Motor neuron (in vitro differentiated cells): Measurements from ENCODE around the gene CDC42EP1. TPM values are rescaled to one million over a fixed set of nuclear protein-coding genes. Genes with fewer than 3 reads are reported as not detected.

Experiments used
- ATAC-seq, 8 experiments: fragments of 200-7000 bp; cut with Tn5 transposase; replicated peaks in 6 of 8; 2 replicates each; pipeline ENCODE4 v1.8.0; 2021; ENCODE audit warnings: mild to moderate bottlenecking in 8 of 8, moderate library complexity in 8 of 8
- H3K27ac ChIP-seq, 2 donors: fragments of 250-450 bp; sonication (Bioruptor Pico); 2 replicates each; pipeline ENCODE4 v1.9.0; 2021; ENCODE audit warnings: antibody characterized with exemption in 2 of 2, mild to moderate bottlenecking in 2 of 2, moderate library complexity in 1 of 2
- H3K4me1 ChIP-seq, 2 donors: fragments of 250-450 bp; sonication (Bioruptor Pico); replicated peaks in 1 of 2; 2 replicates each; pipeline ENCODE4 v1.6.1; 2021; ENCODE audit warnings: antibody characterized with exemption in 2 of 2, mild to moderate bottlenecking in 2 of 2, moderate library complexity in 1 of 2
- H3K4me3 ChIP-seq, 5 donors: fragments of 250-450 bp; sonication (Bioruptor Pico); 2 replicates each; pipeline ENCODE4 v1.9.0; 2021; ENCODE audit warnings: antibody characterized with exemption in 5 of 5, mild to moderate bottlenecking in 5 of 5, moderate library complexity in 4 of 5
- WGBS, 10 experiments: fragments of 450-650 bp; shearing (Covaris generic); methylation state at CpG; one replicate each; pipeline ENCODE4 v1.0.0; 2022; 5-methylcytosine and 5-hydroxymethylcytosine counted together
- in situ Hi-C, 9 experiments: fragments of 400-800 bp; cut with MboI; loops; one replicate each; pipeline ENCODE4 v1.15.0; 2021; ENCODE audit warnings: low sequenced_read_pairs in 9 of 9, low pct_unique_long_range_greater_than_20kb in 2 of 9; ENCODE audit not compliant: unreplicated experiment in 9 of 9
- total RNA-seq, 8 experiments: library from RNA; unstranded; fragments of 300-600 nt; gene quantifications; 2 replicates each; pipeline versions ENCODE4 v1.2.3 to v1.2.4, GENCODE V29; 2022

Gene CDC42EP1
- total RNA-seq, 8 experiments from 2014 or later: 3.5 to 38.6 (median 8.7) TPM

DNA sequence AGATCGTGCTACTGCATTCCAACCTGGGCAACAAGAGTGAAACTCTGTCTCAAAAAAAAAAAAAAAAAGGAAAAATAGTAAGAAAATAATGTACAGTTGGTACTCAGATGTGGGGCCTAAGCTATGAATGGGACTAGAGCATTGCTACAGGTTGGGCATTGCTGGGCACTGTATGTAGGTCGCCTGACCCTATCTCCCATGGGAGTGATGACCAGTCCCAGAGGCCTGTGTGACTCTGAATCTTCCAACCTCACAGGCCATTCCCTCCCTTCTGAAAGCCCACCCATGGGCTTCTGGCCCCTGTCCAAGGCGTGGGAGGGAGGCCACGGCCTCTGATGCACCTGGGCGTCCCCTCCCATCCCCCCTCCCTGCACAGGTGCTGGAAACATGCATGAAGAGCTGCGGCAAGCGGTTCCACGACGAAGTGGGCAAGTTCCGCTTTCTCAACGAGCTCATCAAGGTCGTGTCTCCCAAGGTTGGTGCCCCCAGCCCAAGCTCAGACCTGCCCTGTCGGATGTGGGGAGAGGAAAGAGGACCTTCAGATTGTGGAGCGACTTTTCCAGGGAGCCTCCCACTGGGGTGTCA, 57.9 kb downstream of the CDC42EP1 start:
- H3K27ac ChIP-seq: no peak overlapping the region
- in situ Hi-C loops: no loop called here
- no peak for ATAC-seq
- WGBS, 10 experiments: 90 to 100% (median 100%) methylated on average over 1 to 3 of the region's 14 CpGs; no CpG with 5 or more reads in 4 of the 10 experiments
- H3K4me3 ChIP-seq: no peak overlapping the region
- no peaks in the 10 kb centered on the region for H3K4me1 ChIP-seq

DNA sequence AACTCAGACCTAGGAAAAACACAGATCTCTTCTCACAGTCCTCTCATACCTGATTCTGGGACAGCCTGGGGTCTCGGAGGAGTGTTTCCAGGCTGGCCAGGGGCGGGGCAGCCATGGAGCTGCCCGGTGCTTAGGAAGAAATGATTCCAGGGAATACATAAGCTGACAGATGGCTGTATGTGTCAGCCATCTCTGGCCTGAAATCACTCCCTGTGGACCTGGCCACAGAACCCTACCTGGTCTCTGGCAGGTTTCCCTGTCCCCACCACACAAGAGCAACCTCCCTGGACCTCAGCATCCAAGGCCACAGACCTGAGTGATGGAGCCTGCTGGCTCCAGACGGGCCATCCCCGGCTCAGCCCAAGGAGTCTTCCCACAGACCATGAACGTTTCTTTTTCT, 58.4 kb downstream of the CDC42EP1 start:
- in situ Hi-C loops: no loop called here
- ATAC-seq: no peak
- peaks cover under 1 to 1% of the 10 kb centered on the region in 2 donors for H3K4me1 ChIP-seq
- no peak overlapping the region for H3K4me3 ChIP-seq
- no peak overlapping the region for H3K27ac ChIP-seq
- 86 to 100% (median 98%) methylated on average over 1 to 3 of the region's 6 CpGs; no CpG with 5 or more reads in 4 of the 10 experiments for WGBS, 10 experiments

Other genes with a start within 250 kb of the CDC42EP1 start
- gene ELFN2, start 133.0 kb upstream of the CDC42EP1 start, total RNA-seq: 1 to 10 TPM in 4 of 8 experiments, under 1 TPM in 4; 0.27 to 7.1 (median 2.7) TPM
- 1 to 10 TPM in 4 of 8 experiments, not detected in 4; 2.5 to 8.6 (median 6.9) TPM for gene MFNG, start 74.1 kb upstream of the CDC42EP1 start, total RNA-seq
- gene CARD10, start 41.1 kb upstream of the CDC42EP1 start, total RNA-seq: 1 to 10 TPM; 1.1 to 7.5 (median 2.0) TPM
- under 1 TPM in 2 of 8 experiments, not detected in 6; 0.57 to 0.97 TPM for gene LGALS2, start 19.6 kb downstream of the CDC42EP1 start, total RNA-seq
- gene GGA1, start 48.4 kb downstream of the CDC42EP1 start, total RNA-seq: 10 to 100 TPM; 25.1 to 76.1 (median 34.1) TPM
- gene SH3BP1, start 79.2 kb downstream of the CDC42EP1 start, total RNA-seq: 10 to 100 TPM in 1 of 8 experiments, 1 to 10 TPM in 6, under 1 TPM in 1; 0.87 to 17.3 (median 3.3) TPM
- gene PDXP, start 98.2 kb downstream of the CDC42EP1 start, total RNA-seq: 10 to 100 TPM; 11.3 to 62.8 (median 50.0) TPM
- 1,000 to 10,000 TPM in 1 of 8 experiments, 100 to 1,000 TPM in 4, 10 to 100 TPM in 3; 23.1 to 1,188 (median 160) TPM for gene LGALS1, start 115.2 kb downstream of the CDC42EP1 start, total RNA-seq
- 10 to 100 TPM; 16.4 to 41.8 (median 26.6) TPM for gene NOL12, start 125.9 kb downstream of the CDC42EP1 start, total RNA-seq
- 10 to 100 TPM; 13.8 to 56.2 (median 25.3) TPM for gene TRIOBP, start 136.6 kb downstream of the CDC42EP1 start, total RNA-seq
- gene GCAT, start 247.5 kb downstream of the CDC42EP1 start, total RNA-seq: 10 to 100 TPM; 10.6 to 41.6 (median 14.6) TPM